ENCODE data around the gene BARD1.

DNA sequence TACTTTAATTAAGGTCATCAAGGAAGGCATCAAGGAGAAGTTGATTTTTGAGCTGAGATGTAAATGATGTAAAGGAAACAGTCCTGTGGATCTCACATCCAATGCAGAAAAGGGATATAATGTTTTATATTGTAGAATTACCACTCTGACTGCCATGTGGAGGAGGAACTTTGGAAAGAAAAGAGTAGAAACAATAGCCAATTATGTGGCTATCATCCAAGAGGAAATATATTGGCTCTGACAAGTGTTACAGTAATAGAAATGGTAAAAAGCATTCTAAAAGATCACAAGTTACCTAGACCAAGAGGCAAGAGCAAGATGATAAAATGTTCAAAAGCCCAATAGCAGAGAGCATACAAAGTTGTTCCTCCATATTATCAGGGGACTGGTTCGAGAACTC is 26.8 kb downstream of the BARD1 start:
- no peak for TF ChIP-seq EZH2 (IDR thresholded peaks at IDR 0.05; ENCODE audit: borderline replicate concordance, insufficient read depth, low read depth, low read length, poor library complexity, severe bottlenecking)
- no peak for TF ChIP-seq CTCF (IDR thresholded peaks at IDR 0.05)
